Activated CD8-positive, alpha-beta memory T cell treated with anti-CD3 and anti-CD28 coated beads for 36 hours (primary cell): Measurements from ENCODE around the gene KMT2D. TPM values are rescaled to one million over a fixed set of nuclear protein-coding genes. Genes with fewer than 3 reads are reported as not detected.
"Not testable (repeated sequence)": the region's sequence is repeated elsewhere in the genome, so short reads cannot be mapped to it uniquely, and the experiment has no call there.

Source experiments
- CTCF ChIA-PET: fragments of 350-600 bp; sonication (Branson Sonifier 250); formaldehyde crosslinking; loops from one replicate; lab custom pipeline; 2021; ENCODE audit warnings: antibody characterized with exemption; lab: Charles Lee
- POLR2A ChIA-PET: fragments of 350-600 bp; sonication (Branson Sonifier 250); formaldehyde crosslinking; loops from one replicate; lab custom pipeline; 2021; ENCODE audit warnings: antibody characterized with exemption; lab: Charles Lee
- total RNA-seq, 2 experiments: library from RNA; stranded (reverse); gene quantifications; one replicate each; pipeline ENCODE4 v1.2.3, GENCODE V29; 2021

Gene KMT2D
- total RNA-seq, 2 experiments from 2014 or later = 67.6 to 69.5 TPM

DNA sequence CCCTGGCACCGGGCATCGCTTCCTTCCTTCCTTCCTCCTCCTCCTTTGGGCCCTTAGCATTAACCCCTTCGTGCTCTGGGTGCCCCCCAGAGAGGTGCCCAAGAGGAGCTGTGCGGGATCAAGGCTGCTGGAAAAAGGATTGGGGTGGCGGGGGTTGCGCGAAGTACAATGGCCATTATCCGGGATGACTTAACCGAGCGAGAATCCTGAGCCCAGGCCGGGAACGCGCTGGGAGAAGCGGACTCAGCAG is 31.2 kb upstream of the KMT2D start:
- ChIA-PET CTCF (interaction anchor here (0.5 to 3.7 kb wide), 12 partner anchors 13 to 736 kb away, joined by 3 to 11 read pairs (median 4); partner anchors contain the start of genes DDX23, NCKAP5L and TUBA1B), POLR2A (no interaction called here)

DNA sequence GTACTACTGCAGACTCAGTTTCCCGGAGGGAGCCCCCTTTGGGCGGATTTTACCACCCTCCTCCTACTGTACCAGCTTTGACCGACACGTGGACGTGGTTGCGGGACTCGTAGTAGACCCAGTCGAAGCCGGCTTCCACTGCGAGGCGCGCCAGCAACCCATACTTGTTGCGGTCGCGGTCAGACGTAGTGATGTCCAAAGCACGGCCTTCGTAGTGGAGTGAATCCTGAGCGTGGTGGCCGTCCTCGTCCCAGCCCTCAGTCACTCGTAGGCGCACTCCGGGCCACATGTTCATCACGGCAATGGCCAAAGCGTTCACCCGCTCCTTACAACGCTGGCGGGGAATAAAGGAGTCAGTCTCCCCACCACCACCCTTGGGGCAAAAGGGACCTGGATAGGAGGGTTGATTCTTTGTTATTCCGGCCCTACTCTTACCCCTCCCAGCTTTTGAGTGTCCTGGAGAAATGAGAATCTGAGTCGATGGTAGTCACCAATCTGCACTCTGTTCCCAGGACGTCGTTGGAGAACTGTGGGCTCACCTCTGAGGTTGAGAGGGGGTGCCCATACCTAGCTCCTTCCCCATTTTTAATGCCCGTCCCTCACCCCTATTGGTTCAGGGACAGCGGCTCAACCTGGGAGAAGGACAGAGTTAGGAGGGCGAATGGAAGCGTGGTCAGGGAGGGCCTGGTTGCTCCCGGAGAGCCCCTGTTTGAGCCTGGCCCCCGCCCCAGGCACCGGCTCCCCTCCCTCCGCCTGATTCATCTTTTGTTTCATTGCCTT is 30.7 kb upstream of the KMT2D start:
- POLR2A ChIA-PET = no interaction called here
- CTCF ChIA-PET = interaction anchor here (0.5 to 3.7 kb wide), 10 partner anchors 24 to 737 kb away, joined by 3 to 11 read pairs (median 4); partner anchors contain the start of genes NCKAP5L and TUBA1B

DNA sequence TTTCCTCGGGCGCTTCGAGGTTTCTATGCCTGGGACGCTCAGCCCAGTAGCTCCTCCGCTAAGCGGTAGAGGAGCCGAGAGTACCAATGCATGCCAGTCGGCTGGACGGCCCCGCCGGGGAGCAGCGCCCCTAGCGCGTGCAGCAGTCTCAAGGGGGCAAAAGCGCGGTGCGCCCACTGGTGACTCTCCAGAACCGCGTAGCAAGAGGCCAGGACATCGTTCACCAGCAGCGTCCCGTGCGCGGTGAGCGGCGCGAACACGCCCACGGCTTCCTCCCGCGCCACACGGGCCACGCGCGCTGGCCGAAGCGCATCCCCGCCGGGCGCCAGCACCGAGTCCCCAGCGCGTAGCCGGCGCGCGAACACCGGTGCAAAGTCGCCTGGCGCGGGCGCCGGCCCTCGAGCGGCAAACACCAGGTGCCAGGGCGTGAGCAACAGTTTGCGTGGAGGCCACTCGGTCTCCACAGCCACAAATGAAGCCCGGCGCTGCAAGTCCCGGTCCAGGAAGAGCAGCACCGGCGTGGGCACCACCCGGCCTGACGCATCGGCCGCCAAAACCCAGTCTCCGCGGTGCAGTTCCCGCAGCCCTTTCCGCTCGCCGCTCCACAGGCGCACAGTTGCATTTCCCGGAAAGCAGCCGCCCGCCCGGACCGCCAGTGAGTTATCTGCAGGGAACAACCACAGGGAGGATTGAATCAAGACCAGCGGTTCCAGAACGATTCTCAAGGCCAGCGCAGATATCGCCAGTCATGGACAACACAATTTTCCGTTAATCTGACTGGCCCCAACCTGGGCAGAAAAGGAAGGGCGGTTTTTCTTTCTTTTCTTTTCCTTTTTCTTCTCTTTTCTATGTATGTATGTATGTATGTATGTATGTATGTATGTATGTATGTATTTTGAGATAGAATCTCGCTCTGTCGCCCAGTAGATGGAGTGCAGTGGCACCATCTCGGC is 29.5 kb upstream of the KMT2D start:
- ChIA-PET CTCF (interaction anchor here (1.1 to 4.2 kb wide), 11 partner anchors 10 to 111 kb away, joined by 4 to 43 read pairs (median 10); partner anchors contain the start of genes RHEBL1 and WNT1), POLR2A (no interaction called here)

DNA sequence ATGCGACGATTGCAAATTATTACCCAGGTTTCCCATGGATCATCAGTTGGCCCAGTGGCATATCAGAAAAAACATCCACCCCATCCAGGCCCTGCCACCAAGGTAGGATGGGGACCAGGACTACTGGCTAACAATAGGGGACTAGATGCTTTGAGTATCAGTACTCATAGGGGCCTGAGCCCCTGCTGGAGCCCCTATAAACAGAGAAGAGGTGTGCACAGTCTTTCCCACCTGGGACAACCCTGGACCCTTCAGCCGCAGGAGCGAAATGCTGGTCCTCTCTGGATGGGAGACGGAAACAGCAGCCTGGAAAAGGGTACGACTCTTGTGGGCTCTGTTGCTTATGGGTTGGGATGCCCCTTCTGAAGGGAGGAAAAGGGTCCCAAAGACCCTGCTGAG is 28.3 kb upstream of the KMT2D start:
- POLR2A ChIA-PET = interaction anchor here (0.6 to 1.5 kb wide), 2 partner anchors 19 to 77 kb away, joined by 3 read pairs; partner anchors contain the start of gene RHEBL1
- CTCF ChIA-PET = interaction anchor here (0.5 to 4.2 kb wide), 32 partner anchors 11 to 199 kb away, joined by 3 to 43 read pairs (median 5); partner anchors contain the start of genes KMT2D, LMBR1L, RHEBL1 and WNT1

DNA sequence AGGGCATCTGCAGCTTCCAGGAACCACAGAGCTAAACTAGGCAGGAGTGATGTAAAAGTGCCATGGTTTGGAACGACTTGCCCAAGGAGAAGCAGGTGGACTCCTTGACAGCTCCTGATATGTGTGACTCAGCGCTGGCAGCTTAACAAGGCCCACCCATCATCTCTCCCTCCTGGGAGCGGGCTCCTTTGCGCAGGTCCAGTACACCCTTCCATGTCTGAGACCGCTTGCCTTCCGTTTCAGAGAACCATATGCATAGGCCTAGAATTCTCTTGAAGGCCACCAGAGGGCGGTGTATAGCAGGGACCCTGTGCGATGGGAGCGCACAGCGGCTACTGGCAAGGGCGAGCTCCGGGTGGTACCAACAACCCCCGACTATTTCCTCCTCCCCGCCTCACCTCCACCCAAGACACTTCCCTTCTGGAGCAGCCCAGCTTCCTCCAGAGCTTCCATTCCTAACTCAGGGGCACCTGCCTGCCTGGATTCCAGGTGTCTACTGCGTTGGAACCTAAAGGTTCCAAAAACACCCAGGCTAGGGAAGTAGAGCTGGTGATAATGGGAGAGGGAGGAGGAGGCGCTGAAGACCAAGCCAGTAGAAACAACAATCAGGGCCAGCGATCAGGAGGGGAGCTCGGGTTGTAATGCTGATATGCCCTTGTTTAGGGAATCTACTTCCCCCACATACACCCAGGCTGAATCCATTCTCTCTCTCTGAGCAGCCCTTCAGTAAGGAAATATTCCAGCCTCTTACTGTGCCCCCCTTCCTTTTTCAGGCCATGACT is 27.7 kb upstream of the KMT2D start:
- CTCF ChIA-PET = interaction anchor here (0.5 to 4.2 kb wide), 40 partner anchors 10 to 198 kb away, joined by 3 to 43 read pairs (median 5); partner anchors contain the start of genes DDN, KMT2D, LMBR1L and RHEBL1
- POLR2A ChIA-PET = interaction anchor here (0.6 to 1.5 kb wide), 3 partner anchors 19 to 76 kb away, joined by 3 read pairs; partner anchors contain the start of genes RHEBL1 and TUBA1B

DNA sequence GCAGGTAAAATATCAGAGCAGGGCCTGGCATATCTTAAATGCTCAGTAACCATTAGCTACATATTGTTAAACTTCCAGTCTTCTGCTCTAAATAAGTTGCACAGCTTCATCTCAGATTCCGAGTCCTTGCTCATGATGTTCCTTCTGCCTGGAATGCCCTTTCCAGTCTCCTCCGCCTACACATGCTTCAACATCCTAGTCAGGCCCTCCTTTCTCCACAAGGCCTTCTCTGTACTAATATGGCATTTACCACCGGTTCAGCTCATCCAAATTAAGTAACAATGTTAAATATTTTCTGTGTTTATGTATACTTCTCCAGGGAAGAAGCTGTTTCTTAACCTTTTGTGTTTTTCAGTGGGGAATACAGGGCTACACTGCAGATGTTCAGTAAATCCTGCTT is 25.5 kb upstream of the KMT2D start:
- CTCF ChIA-PET = interaction anchor here (0.9 to 4.2 kb wide), 5 partner anchors 12 to 261 kb away, joined by 3 to 17 read pairs (median 4); partner anchors contain the start of genes DNAJC22 and RHEBL1
- POLR2A ChIA-PET = no interaction called here

DNA sequence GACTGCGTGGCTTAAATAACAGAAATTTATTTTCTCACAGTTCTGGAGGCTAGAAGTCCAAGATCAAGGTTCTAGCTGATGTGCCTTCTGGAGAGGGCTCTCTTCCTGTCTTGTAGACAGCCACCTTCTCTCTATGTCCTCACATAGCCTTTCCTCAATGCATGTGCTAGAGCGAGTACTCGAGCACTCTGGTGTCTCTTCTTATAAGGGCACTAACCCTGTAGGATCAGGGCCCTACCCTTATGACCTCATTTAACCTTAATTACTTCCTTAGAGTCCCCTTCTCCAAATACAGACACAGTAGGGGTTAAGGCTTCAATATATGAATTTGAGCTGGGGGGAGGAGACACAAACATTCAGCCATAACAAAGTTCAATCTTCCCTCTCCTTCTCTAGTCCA is 23.8 kb upstream of the KMT2D start:
- POLR2A ChIA-PET = no interaction called here
- CTCF ChIA-PET = interaction anchor here (0.6 to 2.2 kb wide), 3 partner anchors 9 to 329 kb away, joined by 3 to 12 read pairs (median 5); no protein-coding TSS in a partner anchor

DNA sequence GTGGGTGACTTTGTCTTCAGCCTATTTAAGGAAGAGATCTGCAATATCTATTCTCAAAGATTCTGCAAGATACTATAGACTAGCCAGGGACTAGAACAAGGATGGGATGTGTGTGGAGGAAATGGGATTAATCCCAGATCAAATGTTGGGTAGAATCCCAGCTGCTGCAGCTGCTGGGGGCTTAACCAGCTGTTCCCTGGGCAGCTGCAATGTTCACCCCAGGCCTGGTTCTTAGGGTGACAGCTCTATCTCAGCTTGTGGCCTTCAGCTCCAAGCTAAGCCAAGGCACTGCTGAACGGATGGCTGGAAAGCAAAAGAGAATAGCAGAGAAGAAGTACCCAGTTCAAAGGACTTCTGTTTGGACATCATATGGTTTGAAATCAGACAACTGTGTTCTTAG is 19.2 kb upstream of the KMT2D start:
- CTCF ChIA-PET = interaction anchor here (1.7 to 3.2 kb wide), 2 partner anchors 8 to 13 kb away, joined by 5 to 24 read pairs; no protein-coding TSS in a partner anchor
- POLR2A ChIA-PET = no interaction called here

DNA sequence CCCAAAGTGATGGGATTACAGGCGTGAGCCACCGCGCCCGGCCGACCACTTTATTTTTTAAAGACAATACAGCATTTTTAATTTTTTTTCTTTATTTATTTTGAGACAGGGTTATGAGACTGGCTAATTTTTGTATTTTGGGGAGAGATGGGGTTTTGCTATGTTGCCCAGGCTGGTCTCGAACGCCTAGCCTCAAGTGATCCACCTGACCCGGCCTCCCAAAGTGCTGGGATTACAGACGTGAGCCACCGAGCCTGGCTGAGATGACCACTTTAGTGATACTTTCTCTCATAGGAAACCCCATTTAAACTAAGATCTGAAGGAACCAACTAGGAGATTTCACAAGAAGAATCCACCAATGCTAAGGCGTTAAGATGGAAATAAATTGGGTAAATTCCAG is 10.4 kb upstream of the KMT2D start:
- ChIA-PET POLR2A (no interaction called here), CTCF (interaction anchor here (1.1 to 2.7 kb wide), 3 partner anchors 17 to 194 kb away, joined by 3 to 10 read pairs (median 3); partner anchors contain the start of gene TUBA1C)

DNA sequence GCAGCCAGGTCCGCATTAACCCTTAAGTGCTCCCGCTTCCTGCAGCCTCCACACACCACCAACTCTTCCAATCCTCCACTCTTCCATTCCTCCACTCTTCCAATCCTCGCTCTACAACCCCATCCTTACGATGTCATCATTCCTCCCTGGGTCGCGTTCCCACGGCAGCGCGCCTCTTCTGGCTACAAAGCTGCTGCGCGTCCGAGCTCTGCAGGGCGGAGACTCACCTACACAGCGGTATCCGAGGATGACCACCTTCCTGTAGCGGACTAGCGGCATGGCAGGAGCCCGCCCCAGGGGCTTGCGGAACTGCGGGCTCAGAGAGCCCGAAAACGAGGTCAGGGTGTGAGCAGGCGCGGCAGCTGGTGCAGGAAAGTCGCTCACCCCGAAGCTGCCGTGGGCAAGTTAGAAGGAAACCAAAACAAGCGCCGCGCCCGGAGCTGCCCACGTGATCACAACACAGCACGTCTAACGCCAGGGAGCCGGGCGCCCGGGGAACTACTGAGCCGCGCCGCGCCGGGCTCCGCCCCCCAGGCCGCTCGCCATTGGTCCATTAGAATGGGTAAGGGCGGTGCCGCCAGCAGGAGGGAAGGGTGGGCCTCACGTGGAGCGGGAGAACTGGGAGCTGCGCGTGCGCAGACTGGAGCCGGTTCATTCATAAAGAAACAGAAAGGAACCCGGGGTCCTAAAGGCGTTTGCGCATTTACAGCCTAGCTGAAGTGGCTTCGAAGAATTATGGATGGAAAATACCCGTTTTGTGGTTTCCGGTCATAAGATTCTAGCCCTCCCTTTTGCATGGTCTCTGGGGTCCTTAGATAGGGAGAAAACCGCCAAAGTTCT is 9.1 kb upstream of the KMT2D start, which contains the start of gene RHEBL1:
Gene RHEBL1, minus strand, starts transcription at position 473 of the 840 bp plus-strand sequence. Its CDS starts 194 bp downstream, at position 279.
- CTCF ChIA-PET = interaction anchor here (0.6 to 1.5 kb wide), 8 partner anchors 11 to 195 kb away, joined by 3 to 17 read pairs (median 3); partner anchors contain the start of genes FKBP11 and TUBA1C

DNA sequence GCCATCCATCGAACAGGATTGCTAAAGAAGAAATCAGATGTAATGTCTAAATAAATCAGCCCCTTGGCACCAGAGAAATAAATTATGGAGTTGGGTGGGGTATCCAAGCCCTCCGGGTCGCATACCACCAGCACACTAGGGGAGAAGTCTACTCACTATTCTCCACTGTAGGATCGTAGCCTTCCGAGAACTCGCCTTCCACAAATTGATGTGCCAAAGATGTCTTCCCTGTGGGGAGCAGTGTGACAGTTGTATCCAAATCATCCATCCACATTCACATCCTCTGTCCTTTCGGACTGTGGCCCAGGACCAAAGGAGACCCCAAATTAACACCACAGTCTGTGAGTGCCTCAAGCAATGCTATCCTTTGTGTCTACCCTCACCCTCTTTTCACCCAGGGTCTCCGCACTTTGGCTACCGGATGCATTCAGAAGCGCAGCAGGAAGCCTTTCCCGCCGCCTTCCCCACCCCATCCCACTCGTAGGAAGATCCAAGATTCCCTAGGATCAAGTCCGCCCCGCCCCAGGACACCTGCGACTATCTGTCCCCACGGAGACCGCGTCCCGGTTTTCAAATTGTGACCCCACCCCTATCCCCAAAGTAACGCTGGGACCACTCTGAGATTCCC is 8.4 kb upstream of the KMT2D start:
- CTCF ChIA-PET = interaction anchor here (1.2 to 2.7 kb wide), 4 partner anchors 10 to 51 kb away, joined by 3 to 17 read pairs (median 6); no protein-coding TSS in a partner anchor

More for the DNA sequence above, 9.1 kb upstream of the KMT2D start, which contains the start of gene RHEBL1:
- POLR2A ChIA-PET = interaction anchor here (0.6 to 1.5 kb wide), 7 partner anchors 10 to 218 kb away, joined by 3 to 20 read pairs (median 4); partner anchors contain the start of genes DDX23 and TUBA1B

DNA sequence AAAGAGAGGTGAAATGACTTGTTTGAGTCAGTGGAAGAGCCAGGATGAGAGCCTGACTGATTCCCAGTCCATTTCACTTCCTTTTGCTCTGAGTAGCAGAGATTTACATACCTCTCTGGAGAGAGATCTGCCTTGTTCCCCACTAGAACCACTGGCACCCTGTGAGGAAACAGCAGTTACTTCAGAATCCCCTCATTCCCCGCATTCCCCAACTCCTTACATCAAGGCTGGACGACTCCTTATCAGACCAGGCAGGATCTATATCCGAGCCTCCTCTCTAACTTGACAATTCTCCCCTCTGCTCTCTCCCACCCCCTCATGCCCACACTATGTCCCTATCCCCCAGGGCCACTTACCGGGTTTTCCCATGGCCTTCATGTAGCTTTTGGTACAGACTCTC is 5.5 kb upstream of the KMT2D start:
- ChIA-PET POLR2A (no interaction called here), CTCF (interaction anchor here (0.6 to 5.1 kb wide), 8 partner anchors 10 to 300 kb away, joined by 3 to 70 read pairs (median 4); partner anchors contain the start of gene DHH)

More for the DNA sequence above, 8.4 kb upstream of the KMT2D start:
- POLR2A ChIA-PET = interaction anchor here (0.6 to 1.5 kb wide), 6 partner anchors 10 to 217 kb away, joined by 3 to 20 read pairs (median 6); partner anchors contain the start of genes DDX23 and TUBA1B

DNA sequence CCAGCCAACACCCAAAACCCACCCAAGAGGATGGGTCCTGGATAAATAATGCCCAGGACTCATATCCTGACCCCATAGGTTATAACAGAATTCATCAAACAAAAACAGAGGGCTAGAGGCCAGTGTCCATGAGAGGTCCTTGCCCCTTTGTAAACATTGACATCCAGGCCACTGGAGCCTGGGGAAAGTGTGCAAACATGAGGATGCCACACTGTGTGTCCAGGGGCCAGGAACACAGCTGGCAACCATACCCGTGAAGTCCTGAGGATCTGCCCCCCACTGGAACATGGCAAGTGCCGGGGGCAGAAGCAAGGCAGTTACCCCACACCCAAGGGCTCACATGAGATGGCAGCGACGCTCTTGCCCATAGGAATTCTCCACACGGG is 4.2 kb upstream of the KMT2D start:
- CTCF ChIA-PET = interaction anchor here (0.7 to 5.1 kb wide), 12 partner anchors 10 to 328 kb away, joined by 3 to 70 read pairs (median 8); partner anchors contain the start of genes DDN, DHH and LMBR1L

DNA sequence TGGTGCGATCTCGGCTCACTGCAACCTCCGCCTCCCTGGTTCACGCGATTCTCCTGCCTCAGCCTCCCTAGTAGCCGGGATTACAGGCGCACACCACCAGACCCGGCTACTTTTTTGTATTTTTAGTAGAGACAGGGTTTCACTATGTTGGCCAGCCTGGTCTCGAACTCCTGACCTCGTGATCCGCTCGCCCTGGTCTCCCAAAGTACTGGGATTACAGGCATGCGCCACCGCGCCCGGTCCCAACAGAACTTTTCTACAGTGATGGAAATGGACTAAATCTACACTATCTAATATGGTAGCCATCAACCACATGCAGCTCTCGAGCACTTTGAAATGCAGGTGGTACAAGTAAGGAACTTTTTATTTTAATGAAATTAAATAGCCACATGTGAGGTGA is 1.3 kb upstream of the KMT2D start:
- CTCF ChIA-PET = interaction anchor here (1.4 to 5.1 kb wide), 3 partner anchors 26 to 36 kb away, joined by 3 to 70 read pairs (median 38); partner anchors contain the start of gene DHH
- POLR2A ChIA-PET = not testable (repeated sequence)

More for the DNA sequence above, 4.2 kb upstream of the KMT2D start:
- POLR2A ChIA-PET = interaction anchor here (0.9 kb wide), 1 partner anchor 67 kb away, joined by 5 read pairs; the partner anchor contains the start of gene TUBA1B

DNA sequence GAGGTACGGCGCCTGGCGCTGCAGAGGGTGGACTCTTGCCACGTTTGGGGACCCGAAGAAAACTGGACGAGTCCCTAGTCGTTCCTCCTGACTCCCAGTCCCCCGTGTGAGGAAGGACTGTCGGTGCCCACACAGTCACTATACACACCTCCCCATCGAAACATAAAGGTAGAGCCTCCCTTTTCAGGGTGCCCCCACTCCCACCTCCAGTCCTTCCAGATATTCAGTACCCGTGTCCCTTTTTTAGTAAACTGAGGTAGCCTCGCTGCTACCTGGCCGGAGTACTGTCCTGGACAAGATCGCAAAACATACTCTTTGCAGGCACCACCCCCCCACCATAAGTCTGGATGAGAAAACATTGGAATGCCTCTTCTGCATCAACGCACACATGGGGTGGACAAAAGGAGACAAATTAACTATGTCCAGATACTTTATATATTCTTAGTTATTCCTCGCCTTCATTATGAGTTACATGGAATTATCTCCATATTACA is 610 bp upstream of the KMT2D start:
- ChIA-PET CTCF (interaction anchor here (0.6 to 4.8 kb wide), 6 partner anchors 27 to 204 kb away, joined by 3 to 38 read pairs (median 4); no protein-coding TSS in a partner anchor), POLR2A (no interaction called here)
